Transverse colon (tissue), 4 donors: ENCODE results near the gene WDR7. TPM values are rescaled to one million over a fixed set of nuclear protein-coding genes. Genes with fewer than 3 reads are reported as not detected.

Experiments
- DNase-seq: peaks from one replicate; pipeline ENCODE4 v3.0.0-alpha.2; 2019
- H3K27ac ChIP-seq, 4 donors: fragments of 200-600 bp; sonication (generic); 2 replicates each; pipeline ENCODE4 v1.5.1; 2016 to 2018; ENCODE audit warnings: inconsistent platforms in 4 of 4
- H3K27me3 ChIP-seq: fragments of 200-600 bp; sonication (generic); 2 replicates; pipeline ENCODE4 v1.5.1; 2017; ENCODE audit warnings: inconsistent platforms
- H3K36me3 ChIP-seq, 4 donors: fragments of 200-600 bp; sonication (generic); 2 replicates each; pipeline ENCODE4 v1.5.1; 2017 to 2019; ENCODE audit warnings: inconsistent platforms in 4 of 4
- H3K4me1 ChIP-seq, 4 donors: fragments of 200-600 bp; sonication (generic); 2 replicates each; pipeline ENCODE4 v1.5.1; 2017 to 2020; ENCODE audit warnings: inconsistent platforms in 4 of 4
- H3K4me3 ChIP-seq, 4 donors: fragments of 200-600 bp; sonication (generic); 1 replicate in 1 of 4; 2 replicates in 3 of 4; pipeline versions ENCODE4 v1.5.1 to v1.6.1; 2017 to 2019; ENCODE audit warnings: inconsistent platforms in 4 of 4
- H3K9me3 ChIP-seq, 2 donors: fragments of 200-600 bp; sonication (generic); 2 replicates each; pipeline ENCODE4 v1.5.1; 2017 to 2019; ENCODE audit warnings: inconsistent platforms in 2 of 2
- CTCF ChIP-seq, 5 experiments: fragments of 200-600 bp in 3 of 5; fragments of 450-650 bp in 2 of 5; sonication (generic) in 3 of 5; IDR thresholded peaks; 1 replicate in 2 of 5; 2 replicates in 3 of 5; pipeline ENCODE4 v1.5.1; 2016 to 2017; ENCODE audit warnings: antibody characterized with exemption in 5 of 5, inconsistent platforms in 3 of 5, mild to moderate bottlenecking in 2 of 5, moderate library complexity in 1 of 5
- EP300 ChIP-seq: sonication (generic); formaldehyde crosslinking; IDR thresholded peaks from one replicate; pipeline ENCODE4 v1.6.1; 2017; ENCODE audit warnings: antibody characterized with exemption, low read depth
- POLR2A ChIP-seq: fragments of 450-650 bp; IDR thresholded peaks from one replicate; pipeline ENCODE4 v1.6.1; 2016; ENCODE audit warnings: antibody characterized with exemption, mild to moderate bottlenecking, moderate library complexity
- POLR2AphosphoS5 ChIP-seq, 3 donors: sonication (generic); formaldehyde crosslinking; IDR thresholded peaks; one replicate each; pipeline ENCODE4 v1.6.1; 2016; ENCODE audit warnings: antibody characterized with exemption in 3 of 3
- WGBS, 2 donors: methylation state at CpG; one replicate each; pipeline ENCODE4 v1.1.5; 2018; ENCODE audit warnings: low coverage in 1 of 2; 5-methylcytosine and 5-hydroxymethylcytosine counted together
- in situ Hi-C, 4 donors: fragments of 200-750 bp; cut with MboI; loops; one replicate each; pipeline versions ENCODE4 v1.15.0 to v1.15.1; 2017; ENCODE audit warnings: low sequenced_read_pairs in 3 of 4, low pct_ligation_motif_present in 1 of 4, low pct_unique_long_range_greater_than_20kb in 1 of 4
- intact Hi-C: fragments of 100-400 bp; cut with DNase I; formaldehyde crosslinking; loops from one replicate; pipeline ENCODE4 v1.15.1; 2023; ENCODE audit warnings: low total_unique reads
- total RNA-seq, 4 donors: library from RNA; depleted of rRNA; stranded (reverse); fragments of >200 nt; gene quantifications; one replicate each; pipeline ENCODE4 v1.1.0, GENCODE V29; 2016

Gene WDR7
- total RNA-seq, 4 donors from 2014 or later = 14.9 to 37.5 (median 27.9) TPM

GRCh38 chr18:56747032-56747658, 96.0 kb downstream of the WDR7 start:
- in situ Hi-C loops (loop anchor here in 3 of 4 donors (25.0 kb wide), 1 partner anchor 815 kb away; no protein-coding TSS in a partner anchor), intact Hi-C loops (no loop called here)
- Histone ChIP-seq H3K4me3 (no peak overlapping the region), H3K27me3 (no peaks in the 10 kb centered on the region), H3K9me3 (no peaks in the 10 kb centered on the region), H3K27ac (no peak overlapping the region), H3K4me1 (no peaks in the 10 kb centered on the region), H3K36me3 (no peaks in the 10 kb centered on the region)
- no peak for TF ChIP-seq CTCF (IDR thresholded peaks at IDR 0.05)
- no peak for TF ChIP-seq POLR2AphosphoS5 (IDR thresholded peaks at IDR 0.05)
- no peak for TF ChIP-seq POLR2A
- DNase-seq = no peak
- 100% methylated on average over 1 of the region's 1 CpG; no CpG with 5 or more reads in 1 of the 2 donors for WGBS, 2 donors

- in situ Hi-C loops (loop anchor here in 3 of 4 donors (25.0 kb wide), 1 partner anchor 814 kb away; no protein-coding TSS in a partner anchor), intact Hi-C loops (no loop called here)
- Histone ChIP-seq H3K9me3 (no peaks in the 10 kb centered on the region), H3K27ac (no peak overlapping the region), H3K36me3 (no peaks in the 10 kb centered on the region), H3K4me3 (no peak overlapping the region), H3K4me1 (no peaks in the 10 kb centered on the region), H3K27me3 (no peaks in the 10 kb centered on the region)
- no peak for DNase-seq
- TF ChIP-seq EP300 = no peak
- no peak for TF ChIP-seq CTCF (IDR thresholded peaks at IDR 0.05)
- no peak for TF ChIP-seq POLR2A
- no peak for TF ChIP-seq POLR2AphosphoS5 (IDR thresholded peaks at IDR 0.05)
Measured at GRCh38 chr18:56747857-56748256, 96.7 kb downstream of the WDR7 start.

DNA sequence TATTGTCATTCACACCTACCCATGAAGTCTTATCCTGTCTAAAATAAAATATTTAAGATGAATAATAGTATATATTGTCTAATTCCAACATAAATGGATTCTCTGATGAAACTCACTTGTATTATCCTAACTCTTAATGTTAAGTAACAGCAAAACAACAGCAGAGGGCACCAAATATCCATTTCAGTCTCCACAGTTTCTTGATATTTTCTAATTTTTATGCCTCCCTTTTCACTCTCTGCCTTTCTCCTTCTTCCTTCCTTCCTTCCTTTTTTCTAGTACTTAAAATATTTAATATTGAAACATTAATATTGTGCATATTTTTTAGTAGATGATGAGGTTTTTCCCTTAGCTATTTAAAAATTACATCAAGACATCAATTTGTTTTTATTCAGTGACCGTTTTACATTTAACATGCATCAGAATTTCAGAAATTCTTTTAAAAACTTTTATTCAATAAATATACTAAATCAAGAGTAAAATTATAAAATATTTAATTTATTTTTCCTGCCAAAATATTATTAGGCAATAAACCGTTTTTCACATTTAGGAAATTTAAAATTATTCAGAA, 97.6 kb downstream of the WDR7 start:
- H3K36me3 ChIP-seq = no peaks in the 10 kb centered on the region
- TF ChIP-seq EP300 (no peak), CTCF (IDR thresholded peaks at IDR 0.05) (peak; percentile 31 to 61 (median 56))
- H3K9me3 ChIP-seq = no peaks in the 10 kb centered on the region
- DNase-seq = no peak
- intact Hi-C loops (no loop called here), in situ Hi-C loops (loop anchor here in 3 of 4 donors (25.0 kb wide), 1 partner anchor 814 kb away; no protein-coding TSS in a partner anchor)
- no peak overlapping the region for H3K27ac ChIP-seq
- 50 to 69% methylated on average over 2 of the region's 2 CpGs for WGBS, 2 donors
- no peak overlapping the region for H3K4me3 ChIP-seq
- H3K27me3 ChIP-seq = no peaks in the 10 kb centered on the region
- H3K4me1 ChIP-seq = no peaks in the 10 kb centered on the region

DNA sequence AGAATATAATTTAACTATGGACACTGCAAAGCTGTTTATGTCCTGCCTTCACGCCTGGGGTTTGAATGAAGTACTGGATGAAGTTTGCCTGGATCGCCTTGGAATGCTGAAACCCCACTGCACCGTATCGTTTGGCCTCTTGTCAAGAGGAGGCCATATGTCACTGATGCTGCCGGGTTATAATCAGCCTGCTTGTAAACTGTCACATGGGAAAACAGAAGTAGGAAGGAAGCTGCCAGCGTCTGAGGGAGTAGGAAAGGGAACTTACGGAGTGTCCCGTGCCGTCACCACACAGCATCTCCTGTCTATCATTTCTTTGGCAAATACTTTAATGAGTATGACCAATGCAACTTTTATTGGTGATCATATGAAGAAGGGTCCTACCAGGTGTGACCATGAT, 105.8 kb downstream of the WDR7 start:
- H3K36me3 ChIP-seq = peaks cover 0 to 7% (median 0%) of the 10 kb centered on the region in 4 donors
- H3K9me3 ChIP-seq = peaks cover 0 to 5% of the 10 kb centered on the region in 2 donors
- H3K4me3 ChIP-seq = no peak overlapping the region
- WGBS, 2 donors = 75 to 82% methylated on average over 4 to 9 of the region's 9 CpGs
- H3K27ac ChIP-seq = no peak overlapping the region
- H3K27me3 ChIP-seq = no peaks in the 10 kb centered on the region
- no peak for DNase-seq
- H3K4me1 ChIP-seq = no peaks in the 10 kb centered on the region
- in situ Hi-C loops = no loop called here
- intact Hi-C loops = no loop called here
- TF ChIP-seq CTCF (IDR thresholded peaks at IDR 0.05) = no peak
- no peak for TF ChIP-seq EP300
- no peak for TF ChIP-seq POLR2AphosphoS5 (IDR thresholded peaks at IDR 0.05)
